ENCODE data around the gene FRMPD2.
"Not testable (repeated sequence)": the region's sequence is repeated elsewhere in the genome, so short reads cannot be mapped to it uniquely, and the experiment has no call there.

The FRMPD2 gene

GRCh38 chr10:48122618-48123017 is 151.9 kb downstream of the FRMPD2 start:
- not testable (repeated sequence) for DNase-seq

GRCh38 chr10:48110277-48110676 is 164.2 kb downstream of the FRMPD2 start:
- DNase-seq, result not testable (repeated sequence)
